ENCODE results near the gene OCSTAMP.

DNA sequence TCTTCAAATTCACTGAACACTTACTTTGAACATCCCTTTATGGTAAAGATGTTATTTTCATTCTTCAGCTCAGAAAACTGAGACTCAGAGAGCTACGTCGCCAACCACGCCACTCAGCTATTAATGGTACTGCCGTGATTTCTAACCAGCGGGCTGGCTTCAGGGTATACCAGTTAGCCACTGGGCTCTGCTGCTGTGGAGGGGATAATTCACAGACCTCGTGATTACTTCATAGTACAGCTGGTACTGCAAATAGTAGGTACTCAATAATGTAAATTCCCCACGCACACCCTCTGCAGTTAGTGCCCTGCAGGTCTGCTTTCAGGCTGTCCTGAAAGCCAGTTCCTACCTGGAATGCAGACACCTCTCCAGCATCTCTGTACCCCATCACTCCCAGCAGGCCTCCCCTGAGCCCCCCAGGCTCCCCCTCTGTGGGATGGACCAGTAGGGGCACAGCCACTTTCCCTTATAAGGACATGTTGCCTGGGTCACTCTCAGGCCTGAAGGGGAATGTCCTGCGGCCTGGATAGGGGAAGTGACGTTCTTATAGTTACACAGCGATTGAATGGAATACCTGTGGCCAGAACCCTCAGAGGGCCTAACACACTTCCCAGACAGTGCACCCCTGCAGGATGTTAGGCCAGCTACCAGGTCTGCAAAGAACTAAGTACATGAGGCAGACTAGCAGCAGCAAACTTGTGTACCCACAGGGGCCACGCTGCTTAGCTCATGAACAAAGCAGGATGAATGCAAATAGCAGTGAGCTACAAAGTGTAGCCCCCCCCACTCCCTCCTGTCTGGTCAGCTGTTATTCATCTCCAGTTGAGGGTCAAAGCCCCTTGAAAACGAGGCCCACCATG, 1.3 kb upstream of the OCSTAMP start:
- TF ChIP-seq CTCF (IDR thresholded peaks at IDR 0.05) (no peak), ZFX (IDR thresholded peaks at IDR 0.05; ENCODE audit: borderline replicate concordance) (no peak)

Data from 22Rv1 (cell line).